SK-N-SH (cell line): Measurements from ENCODE around the gene BTBD6.

Experiments
- EZH2phosphoT487 ChIP-seq: fragments of 200-600 bp; sonication (generic); IDR thresholded peaks from 2 replicates; pipeline ENCODE4 v1.6.1; 2017; ENCODE audit warnings: low read depth, mixed run types, mild to moderate bottlenecking, antibody characterized with exemption, moderate library complexity, borderline replicate concordance
- FOSL2 ChIP-seq: IDR thresholded peaks from 2 replicates; pipeline ENCODE4 v1.4.0; 2012; ENCODE audit warnings: low read depth, mild to moderate bottlenecking, moderate library complexity, borderline replicate concordance
- MEF2A ChIP-seq: IDR thresholded peaks from 2 replicates; pipeline ENCODE4 v1.4.0; 2012; ENCODE audit warnings: low read depth, borderline replicate concordance
- POLR2AphosphoS5 ChIP-seq: IDR thresholded peaks from 2 replicates; pipeline ENCODE4 v1.6.1; 2012; ENCODE audit warnings: low read depth, low read length
- RFX5 ChIP-seq: IDR thresholded peaks from 2 replicates; pipeline ENCODE4 v1.6.1; 2012; ENCODE audit warnings: mild to moderate bottlenecking, improper control_type of control experiment, low read length
- TCF12 ChIP-seq: IDR thresholded peaks from 2 replicates; pipeline ENCODE4 v1.4.0; 2012
- TF ChIP-seq, protein P1 (sequence below): fragments of 200-600 bp; sonication (generic); IDR thresholded peaks from 2 replicates; pipeline ENCODE4 v1.6.1; 2017; ENCODE audit warnings: antibody characterized with exemption, mild to moderate bottlenecking, moderate library complexity
- TF ChIP-seq, protein P2 (sequence below): IDR thresholded peaks from 2 replicates; pipeline ENCODE4 v1.6.1; 2012; ENCODE audit warnings: mild to moderate bottlenecking, low read depth, low read length, moderate library complexity
- TF ChIP-seq, protein P3 (sequence below): IDR thresholded peaks from 2 replicates; pipeline ENCODE4 v1.4.0; 2012; ENCODE audit warnings: low read depth, borderline replicate concordance

DNA sequence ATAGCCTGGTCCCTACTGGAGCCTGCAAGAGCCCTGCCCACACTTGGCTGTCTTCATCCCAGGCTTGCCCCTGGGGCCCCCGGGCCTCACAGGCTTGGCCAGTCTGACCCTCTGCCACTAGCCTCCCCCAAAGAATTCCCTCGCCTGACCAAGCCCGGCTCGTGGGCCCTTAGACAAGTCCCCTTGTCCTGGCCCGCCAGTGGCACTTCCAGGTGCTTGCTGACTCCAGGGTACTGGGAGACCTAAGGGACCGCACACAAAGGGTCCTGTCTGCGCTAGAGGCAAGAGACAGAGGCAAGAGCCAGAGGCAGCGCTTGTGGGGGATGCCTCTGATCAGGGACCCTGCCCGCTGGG is 5.0 kb downstream of the BTBD6 start:
- TF ChIP-seq MEF2A (no peak), EZH2phosphoT487 (no peak), FOSL2 (no peak), TCF12 (no peak), RFX5 (no peak), POLR2AphosphoS5 (no peak)
- TF ChIP-seq, protein P1, sequence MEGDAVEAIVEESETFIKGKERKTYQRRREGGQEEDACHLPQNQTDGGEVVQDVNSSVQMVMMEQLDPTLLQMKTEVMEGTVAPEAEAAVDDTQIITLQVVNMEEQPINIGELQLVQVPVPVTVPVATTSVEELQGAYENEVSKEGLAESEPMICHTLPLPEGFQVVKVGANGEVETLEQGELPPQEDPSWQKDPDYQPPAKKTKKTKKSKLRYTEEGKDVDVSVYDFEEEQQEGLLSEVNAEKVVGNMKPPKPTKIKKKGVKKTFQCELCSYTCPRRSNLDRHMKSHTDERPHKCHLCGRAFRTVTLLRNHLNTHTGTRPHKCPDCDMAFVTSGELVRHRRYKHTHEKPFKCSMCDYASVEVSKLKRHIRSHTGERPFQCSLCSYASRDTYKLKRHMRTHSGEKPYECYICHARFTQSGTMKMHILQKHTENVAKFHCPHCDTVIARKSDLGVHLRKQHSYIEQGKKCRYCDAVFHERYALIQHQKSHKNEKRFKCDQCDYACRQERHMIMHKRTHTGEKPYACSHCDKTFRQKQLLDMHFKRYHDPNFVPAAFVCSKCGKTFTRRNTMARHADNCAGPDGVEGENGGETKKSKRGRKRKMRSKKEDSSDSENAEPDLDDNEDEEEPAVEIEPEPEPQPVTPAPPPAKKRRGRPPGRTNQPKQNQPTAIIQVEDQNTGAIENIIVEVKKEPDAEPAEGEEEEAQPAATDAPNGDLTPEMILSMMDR: no peak
- TF ChIP-seq, protein P2, sequence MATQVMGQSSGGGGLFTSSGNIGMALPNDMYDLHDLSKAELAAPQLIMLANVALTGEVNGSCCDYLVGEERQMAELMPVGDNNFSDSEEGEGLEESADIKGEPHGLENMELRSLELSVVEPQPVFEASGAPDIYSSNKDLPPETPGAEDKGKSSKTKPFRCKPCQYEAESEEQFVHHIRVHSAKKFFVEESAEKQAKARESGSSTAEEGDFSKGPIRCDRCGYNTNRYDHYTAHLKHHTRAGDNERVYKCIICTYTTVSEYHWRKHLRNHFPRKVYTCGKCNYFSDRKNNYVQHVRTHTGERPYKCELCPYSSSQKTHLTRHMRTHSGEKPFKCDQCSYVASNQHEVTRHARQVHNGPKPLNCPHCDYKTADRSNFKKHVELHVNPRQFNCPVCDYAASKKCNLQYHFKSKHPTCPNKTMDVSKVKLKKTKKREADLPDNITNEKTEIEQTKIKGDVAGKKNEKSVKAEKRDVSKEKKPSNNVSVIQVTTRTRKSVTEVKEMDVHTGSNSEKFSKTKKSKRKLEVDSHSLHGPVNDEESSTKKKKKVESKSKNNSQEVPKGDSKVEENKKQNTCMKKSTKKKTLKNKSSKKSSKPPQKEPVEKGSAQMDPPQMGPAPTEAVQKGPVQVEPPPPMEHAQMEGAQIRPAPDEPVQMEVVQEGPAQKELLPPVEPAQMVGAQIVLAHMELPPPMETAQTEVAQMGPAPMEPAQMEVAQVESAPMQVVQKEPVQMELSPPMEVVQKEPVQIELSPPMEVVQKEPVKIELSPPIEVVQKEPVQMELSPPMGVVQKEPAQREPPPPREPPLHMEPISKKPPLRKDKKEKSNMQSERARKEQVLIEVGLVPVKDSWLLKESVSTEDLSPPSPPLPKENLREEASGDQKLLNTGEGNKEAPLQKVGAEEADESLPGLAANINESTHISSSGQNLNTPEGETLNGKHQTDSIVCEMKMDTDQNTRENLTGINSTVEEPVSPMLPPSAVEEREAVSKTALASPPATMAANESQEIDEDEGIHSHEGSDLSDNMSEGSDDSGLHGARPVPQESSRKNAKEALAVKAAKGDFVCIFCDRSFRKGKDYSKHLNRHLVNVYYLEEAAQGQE: no peak
- TF ChIP-seq, protein P3, sequence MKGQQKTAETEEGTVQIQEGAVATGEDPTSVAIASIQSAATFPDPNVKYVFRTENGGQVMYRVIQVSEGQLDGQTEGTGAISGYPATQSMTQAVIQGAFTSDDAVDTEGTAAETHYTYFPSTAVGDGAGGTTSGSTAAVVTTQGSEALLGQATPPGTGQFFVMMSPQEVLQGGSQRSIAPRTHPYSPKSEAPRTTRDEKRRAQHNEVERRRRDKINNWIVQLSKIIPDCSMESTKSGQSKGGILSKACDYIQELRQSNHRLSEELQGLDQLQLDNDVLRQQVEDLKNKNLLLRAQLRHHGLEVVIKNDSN: no peak
